ENCODE results near the gene SLC13A4.

The SLC13A4 gene

DNA sequence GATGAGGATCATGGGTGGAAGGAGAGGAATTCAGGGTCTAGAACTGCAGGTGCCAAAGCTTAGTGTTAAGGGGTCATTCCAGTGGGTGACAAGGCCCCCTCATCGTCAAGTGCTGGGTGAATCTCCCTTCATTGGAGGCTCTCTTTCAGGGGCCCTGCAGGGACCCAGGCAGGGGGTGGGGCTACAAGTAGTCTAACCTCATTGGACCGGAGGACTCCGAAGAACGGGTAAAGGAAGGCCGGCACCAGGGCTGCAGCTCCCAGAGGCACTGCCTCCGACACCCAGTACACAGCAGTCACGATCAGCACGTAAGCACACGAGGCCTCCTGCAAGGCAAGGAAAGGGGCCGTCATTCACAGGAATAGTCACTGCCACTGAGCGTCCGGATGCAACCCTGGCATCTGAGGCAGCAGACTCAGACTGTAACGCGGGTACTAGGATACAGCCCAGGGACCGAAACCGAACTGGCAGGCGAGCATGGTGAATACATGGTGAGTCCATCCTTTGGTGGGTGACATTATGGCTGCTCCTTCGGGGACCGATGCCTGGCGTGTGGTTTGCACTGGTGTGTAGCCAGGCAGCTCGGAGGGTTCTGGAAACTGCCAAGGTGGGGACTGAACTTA is 6.7 kb downstream of the SLC13A4 start:
- DNase-seq (ENCODE audit: extremely low spot score), result no peak
- CTCF ChIA-PET, result interaction anchor here (0.7 to 2.9 kb wide), 8 partner anchors 7 to 60 kb away, joined by 3 to 11 read pairs (median 3); no protein-coding TSS in a partner anchor

GRCh38 chr7:135719688-135720087 is 8.3 kb downstream of the SLC13A4 start:
- no peak for DNase-seq (ENCODE audit: extremely low spot score)
- ChIA-PET POLR2A (no interaction called here), CTCF (interaction anchor here (2.9 kb wide), 1 partner anchor 9 kb away, joined by 11 read pairs; no protein-coding TSS in a partner anchor)
- TF ChIP-seq CTCF (IDR thresholded peaks at IDR 0.05; ENCODE audit: control extremely low read depth, extremely low read depth, low read depth, missing control alignments), result no peak

More for the DNA sequence above, 6.7 kb downstream of the SLC13A4 start:
- TF ChIP-seq CTCF (IDR thresholded peaks at IDR 0.05; ENCODE audit: control extremely low read depth, extremely low read depth, low read depth, missing control alignments), result no peak
- POLR2A ChIA-PET, result no interaction called here

DNA sequence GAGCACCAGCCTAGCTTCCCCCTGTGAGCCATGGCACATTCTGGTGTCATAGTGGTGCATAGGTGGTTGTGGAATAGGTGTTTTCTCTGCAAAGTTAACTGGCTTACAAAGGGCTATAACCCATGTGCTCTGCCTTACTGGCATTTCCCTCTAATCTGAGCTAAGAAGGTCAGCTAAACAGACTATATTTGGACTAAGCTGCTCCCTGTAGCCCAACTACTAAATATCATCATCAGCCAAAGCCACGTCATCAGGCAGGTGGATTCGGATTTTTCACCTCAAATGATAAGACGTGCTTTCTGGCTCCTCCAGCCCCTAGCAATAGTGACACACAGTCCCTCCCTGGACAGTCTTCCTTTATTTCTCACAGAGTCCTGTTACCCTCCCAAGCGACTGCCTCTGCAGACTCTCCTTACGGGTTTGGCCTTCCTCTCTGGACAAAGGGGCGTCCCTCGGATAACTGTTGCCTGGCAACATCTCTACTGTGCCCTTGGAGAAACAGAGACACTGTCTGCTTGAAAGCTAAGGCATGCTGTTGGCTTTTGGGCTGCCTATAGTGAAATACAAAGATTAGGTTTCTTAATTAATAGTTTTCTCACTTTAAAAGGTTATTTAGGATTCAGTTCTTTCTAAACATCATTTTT is 9.1 kb downstream of the SLC13A4 start:
- CTCF ChIA-PET, result interaction anchor here (0.7 to 2.9 kb wide), 3 partner anchors 8 to 71 kb away, joined by 3 to 11 read pairs (median 4); no protein-coding TSS in a partner anchor
- TF ChIP-seq CTCF (IDR thresholded peaks at IDR 0.05; ENCODE audit: control extremely low read depth, extremely low read depth, low read depth, missing control alignments), result no peak
- POLR2A ChIA-PET, result no interaction called here
- no peak for DNase-seq (ENCODE audit: extremely low spot score)

- ChIA-PET CTCF (interaction anchor here (0.7 to 2.9 kb wide), 3 partner anchors 8 to 72 kb away, joined by 3 to 11 read pairs (median 4); no protein-coding TSS in a partner anchor), POLR2A (no interaction called here)
- TF ChIP-seq CTCF (IDR thresholded peaks at IDR 0.05; ENCODE audit: control extremely low read depth, extremely low read depth, low read depth, missing control alignments), result no peak
- no peak for DNase-seq (ENCODE audit: extremely low spot score)
Observed at GRCh38 chr7:135718219-135718618, 9.8 kb downstream of the SLC13A4 start.

DNA sequence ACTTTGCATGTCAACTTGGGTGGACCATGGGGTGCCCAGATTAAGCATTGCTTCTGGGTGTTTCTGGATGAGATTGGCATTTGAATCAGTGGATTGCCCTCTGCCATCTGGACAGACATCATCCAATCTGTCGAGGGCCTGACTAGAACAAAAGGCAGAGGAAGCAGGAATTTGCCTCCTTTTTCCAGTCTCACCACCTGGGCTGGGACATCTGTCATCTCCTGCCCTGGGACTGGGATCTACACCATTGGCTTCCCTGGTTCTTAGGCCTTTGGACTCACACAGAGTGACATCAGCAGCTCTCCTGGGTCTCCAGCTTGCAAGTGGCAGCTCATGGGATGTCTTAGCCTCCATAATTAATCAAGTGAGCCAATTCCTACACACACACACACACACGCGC is 10.3 kb downstream of the SLC13A4 start:
- POLR2A ChIA-PET, result no interaction called here
- CTCF ChIA-PET, result interaction anchor here (1.5 to 1.6 kb wide), 2 partner anchors 11 to 13 kb away, joined by 4 to 7 read pairs; partner anchors contain the start of gene SLC13A4
- no peak for DNase-seq (ENCODE audit: extremely low spot score)
- TF ChIP-seq CTCF (IDR thresholded peaks at IDR 0.05; ENCODE audit: control extremely low read depth, extremely low read depth, low read depth, missing control alignments), result no peak

GRCh38 chr7:135716677-135717238 is 11.2 kb downstream of the SLC13A4 start:
- POLR2A ChIA-PET, result no interaction called here
- no peak for TF ChIP-seq CTCF (IDR thresholded peaks at IDR 0.05; ENCODE audit: control extremely low read depth, extremely low read depth, low read depth, missing control alignments)
- CTCF ChIA-PET, result interaction anchor here (0.7 to 1.7 kb wide), 5 partner anchors 12 to 69 kb away, joined by 3 to 7 read pairs (median 4); partner anchors contain the start of gene SLC13A4
- no peak for DNase-seq (ENCODE audit: extremely low spot score)

Data from GM10248 (cell line).